SU-DHL-6 (cell line): ENCODE measurements around the gene BIVM.

Experiments
- H2AFZ ChIP-seq: fragments of 200-600 bp; sonication (generic); 2 replicates; pipeline ENCODE4 v1.6.1; 2014; ENCODE audit warnings: low read depth, mild to moderate bottlenecking, moderate library complexity, mixed read lengths, antibody characterized with exemption, low read length; ENCODE audit not compliant: severe bottlenecking
- H3F3A ChIP-seq: fragments of 200-600 bp; shearing (Covaris generic); 2 replicates; pipeline ENCODE4 v1.6.0; 2016; ENCODE audit warnings: antibody characterized with exemption, mild to moderate bottlenecking; ENCODE audit not compliant: insufficient read depth
- H3K27ac ChIP-seq: fragments of 200-600 bp; sonication (generic); 2 replicates; pipeline ENCODE4 v1.5.1; 2016; ENCODE audit warnings: low read depth, mild to moderate bottlenecking, low read length, moderate library complexity, mixed read lengths
- H3K27me3 ChIP-seq: fragments of 200-600 bp; sonication (generic), shearing (Covaris generic); 2 replicates; pipeline ENCODE4 v1.6.0; 2014; ENCODE audit warnings: mild to moderate bottlenecking, low read length
- H3K36me3 ChIP-seq: fragments of 200-600 bp; sonication (generic); 2 replicates; pipeline ENCODE4 v1.6.1; 2014; ENCODE audit warnings: mild to moderate bottlenecking, low read length, mixed read lengths
- H3K4me2 ChIP-seq: fragments of 300-600, 200-600 bp; shearing (Covaris generic), sonication (generic); 2 replicates; pipeline ENCODE4 v1.6.0; 2014; ENCODE audit warnings: low read length, low read depth, mild to moderate bottlenecking; ENCODE audit not compliant: poor library complexity, severe bottlenecking
- H3K4me3 ChIP-seq: fragments of 200-600 bp; sonication (generic); 2 replicates; pipeline ENCODE4 v1.5.1; 2014; ENCODE audit warnings: antibody characterized with exemption, low read length, mild to moderate bottlenecking, mixed read lengths; ENCODE audit not compliant: insufficient read depth, poor library complexity, severe bottlenecking
- H3K79me2 ChIP-seq: fragments of 200-600 bp; sonication (generic); 2 replicates; pipeline ENCODE4 v1.6.1; 2014; ENCODE audit warnings: mild to moderate bottlenecking, low read length, moderate library complexity; ENCODE audit not compliant: insufficient read depth
- H3K9ac ChIP-seq: fragments of 200-600 bp; sonication (generic); 2 replicates; pipeline ENCODE4 v1.7.0; 2014; ENCODE audit warnings: mild to moderate bottlenecking, low read length
- H3K9me2 ChIP-seq: fragments of 200-600 bp; sonication (generic); replicated peaks from 2 replicates; pipeline ENCODE4 v1.6.1; 2014; ENCODE audit warnings: low read length; ENCODE audit not compliant: insufficient read depth
- H3K9me3 ChIP-seq: fragments of 200-600 bp; sonication (generic); 2 replicates; pipeline ENCODE4 v1.6.1; 2014; ENCODE audit warnings: low read length, mixed read lengths; ENCODE audit not compliant: insufficient read depth
- H4K20me1 ChIP-seq: fragments of 200-600 bp; sonication (generic); 2 replicates; pipeline ENCODE4 v1.6.1; 2014; ENCODE audit warnings: low read depth, mild to moderate bottlenecking, antibody characterized with exemption, low read length, moderate library complexity, mixed read lengths
- CTCF ChIP-seq: fragments of 200-600 bp; sonication (generic); IDR thresholded peaks from one replicate; pipeline ENCODE4 v1.5.1; 2017; ENCODE audit warnings: antibody characterized with exemption, mild to moderate bottlenecking, low read length, moderate library complexity; ENCODE audit not compliant: insufficient read depth, poor library complexity, severe bottlenecking
- EZH2phosphoT487 ChIP-seq: fragments of 200-600 bp; sonication (generic), shearing (Covaris generic); conservative IDR thresholded peaks from 2 replicates; pipeline ENCODE4 v1.6.1; 2018; ENCODE audit warnings: mild to moderate bottlenecking, antibody characterized with exemption, low read length, moderate library complexity, mixed read lengths

The BIVM gene

GRCh38 chr13:102878481-102878880 is 79.6 kb downstream of the BIVM start:
- Histone ChIP-seq H3K9me3 (no peaks in the 10 kb centered on the region), H3K4me2 (no peak overlapping the region), H3K36me3 (peaks cover 20% of the 10 kb centered on the region; the same call in 1 of the 2 replicates), H4K20me1 (no peaks in the 10 kb centered on the region), H3K27ac (no peak overlapping the region), H3F3A (0 out of 2 replicates have a peak, but pooled peaks cover 3% of the 10 kb centered on the region), H3K79me2 (no peaks in the 10 kb centered on the region), H3K9ac (no peak overlapping the region), H3K9me2 (no peaks in the 10 kb centered on the region), H3K4me3 (no peak overlapping the region), H3K27me3 (no peaks in the 10 kb centered on the region), H2AFZ (no peak overlapping the region)
- TF ChIP-seq CTCF (no peak), EZH2phosphoT487 (no peak)

GRCh38 chr13:102879793-102880499 is 81.0 kb downstream of the BIVM start:
- no peak overlapping the region for H3K4me2 ChIP-seq
- no peaks in the 10 kb centered on the region for H3K27me3 ChIP-seq
- H3K36me3 ChIP-seq: peaks cover 12% of the 10 kb centered on the region; the same call in 1 of the 2 replicates
- no peaks in the 10 kb centered on the region for H3K79me2 ChIP-seq
- H4K20me1 ChIP-seq: no peaks in the 10 kb centered on the region
- no peak overlapping the region for H3K9ac ChIP-seq
- no peaks in the 10 kb centered on the region for H3F3A ChIP-seq
- TF ChIP-seq EZH2phosphoT487: no peak
- TF ChIP-seq CTCF: no peak
- H3K27ac ChIP-seq: no peak overlapping the region
- H3K9me2 ChIP-seq: no peaks in the 10 kb centered on the region
- H3K9me3 ChIP-seq: no peaks in the 10 kb centered on the region
- H2AFZ ChIP-seq: no peak overlapping the region
- H3K4me3 ChIP-seq: no peak overlapping the region

GRCh38 chr13:102881819-102882686 is 83.1 kb downstream of the BIVM start:
- no peak overlapping the region for H3K27ac ChIP-seq

More at GRCh38 chr13:102881819-102882686, 83.1 kb downstream of the BIVM start:
- no peak overlapping the region for H2AFZ ChIP-seq
- no peaks in the 10 kb centered on the region for H3F3A ChIP-seq
- H3K9ac ChIP-seq: no peak overlapping the region
- no peak for TF ChIP-seq CTCF
- no peak for TF ChIP-seq EZH2phosphoT487
- no peaks in the 10 kb centered on the region for H3K27me3 ChIP-seq
- H3K9me2 ChIP-seq: no peaks in the 10 kb centered on the region
- H3K4me2 ChIP-seq: no peak overlapping the region
- no peaks in the 10 kb centered on the region for H3K9me3 ChIP-seq
- H4K20me1 ChIP-seq: no peaks in the 10 kb centered on the region
- no peaks in the 10 kb centered on the region for H3K36me3 ChIP-seq
- H3K4me3 ChIP-seq: no peak overlapping the region
- no peaks in the 10 kb centered on the region for H3K79me2 ChIP-seq
